Progenitor cell of endocrine pancreas (in vitro differentiated cells): ENCODE data around the gene CEACAM3. TPM values are rescaled to one million over a fixed set of nuclear protein-coding genes. Genes with fewer than 3 reads are reported as not detected.

ENCODE experiments used
- DNase-seq: peaks from one replicate; pipeline ENCODE4 v3.0.0; 2021; ENCODE audit warnings: low spot score; ENCODE audit not compliant: unreplicated experiment
- H3K27ac Mint-ChIP-seq: 2 replicates; pipeline ENCODE4 v1.8.0; 2021; ENCODE audit warnings: mild to moderate bottlenecking, moderate library complexity, mixed read lengths
- H3K27me3 Mint-ChIP-seq: 2 replicates; pipeline ENCODE4 v1.8.0; 2021; ENCODE audit warnings: mixed read lengths
- H3K36me3 Mint-ChIP-seq: 2 replicates; pipeline ENCODE4 v1.8.0; 2022; ENCODE audit warnings: mixed read lengths; ENCODE audit not compliant: insufficient read depth
- H3K4me1 Mint-ChIP-seq: 2 replicates; pipeline ENCODE4 v1.8.0; 2021; ENCODE audit warnings: low read depth, mixed read lengths
- H3K4me3 Mint-ChIP-seq: 2 replicates; pipeline ENCODE4 v1.8.0; 2021; ENCODE audit warnings: low read depth, mild to moderate bottlenecking, moderate library complexity, mixed read lengths
- H3K9me3 Mint-ChIP-seq: 2 replicates; pipeline ENCODE4 v1.8.0; 2021; ENCODE audit warnings: low read depth, mixed read lengths
- CTCF ChIP-seq: fragments of 200-600 bp; sonication (generic); IDR thresholded peaks from one replicate; pipeline ENCODE4 v1.5.0; 2021; ENCODE audit warnings: antibody characterized with exemption, mild to moderate bottlenecking; ENCODE audit not compliant: unreplicated experiment
- total RNA-seq: library from RNA; stranded (reverse); gene quantifications from 2 replicates; pipeline ENCODE4 v1.2.1, GENCODE V29; 2021

CEACAM3 gene
- total RNA-seq, 1 donor from 2014 or later = not detected

- Mint-ChIP-seq H3K4me3 (no peak overlapping the region), H3K27me3 (peaks cover 50% of the 10 kb centered on the region), H3K9me3 (no peaks in the 10 kb centered on the region), H3K36me3 (no peaks in the 10 kb centered on the region), H3K4me1 (no peaks in the 10 kb centered on the region), H3K27ac (no peak overlapping the region)
- no peak for DNase-seq
- TF ChIP-seq CTCF = no peak
Observed at GRCh38 chr19:41793414-41793727, 3.0 kb upstream of the CEACAM3 start.

GRCh38 chr19:41795031-41795461 is 1.3 kb upstream of the CEACAM3 start:
- peak; percentile 75 for TF ChIP-seq CTCF
- Mint-ChIP-seq H3K36me3 (no peaks in the 10 kb centered on the region), H3K27me3 (peaks cover 39% of the 10 kb centered on the region), H3K4me3 (no peak overlapping the region), H3K4me1 (no peaks in the 10 kb centered on the region), H3K9me3 (no peaks in the 10 kb centered on the region), H3K27ac (no peak overlapping the region)
- DNase-seq = peak; percentile 27

GRCh38 chr19:41796901-41797300 is 514 bp downstream of the CEACAM3 start:
- Mint-ChIP-seq H3K4me3 (no peak overlapping the region), H3K9me3 (peaks cover 14% of the 10 kb centered on the region), H3K27me3 (peaks cover 34% of the 10 kb centered on the region), H3K36me3 (no peaks in the 10 kb centered on the region), H3K4me1 (no peaks in the 10 kb centered on the region), H3K27ac (no peak overlapping the region)
- no peak for TF ChIP-seq CTCF
- no peak for DNase-seq

- peaks cover 27% of the 10 kb centered on the region for H3K9me3 Mint-ChIP-seq
- no peaks in the 10 kb centered on the region for H3K4me1 Mint-ChIP-seq
- no peaks in the 10 kb centered on the region for H3K36me3 Mint-ChIP-seq
- H3K27ac Mint-ChIP-seq = no peak overlapping the region
- H3K4me3 Mint-ChIP-seq = no peak overlapping the region
- no peak for TF ChIP-seq CTCF
- peaks cover 21% of the 10 kb centered on the region for H3K27me3 Mint-ChIP-seq
- DNase-seq = no peak
Observed at GRCh38 chr19:41799444-41800000, 3.1 kb downstream of the CEACAM3 start.

- H3K4me1 Mint-ChIP-seq = no peaks in the 10 kb centered on the region
- no peak overlapping the region for H3K27ac Mint-ChIP-seq
- peaks cover 15% of the 10 kb centered on the region for H3K27me3 Mint-ChIP-seq
- peaks cover 34% of the 10 kb centered on the region for H3K9me3 Mint-ChIP-seq
- no peak for TF ChIP-seq CTCF
- H3K36me3 Mint-ChIP-seq = no peaks in the 10 kb centered on the region
- H3K4me3 Mint-ChIP-seq = no peak overlapping the region
- DNase-seq = no peak
Observed at GRCh38 chr19:41801031-41801430, 4.6 kb downstream of the CEACAM3 start.
